Erythroblast (primary cell): ENCODE data around the gene MAMDC2.

Experiments used
- GATA1 ChIP-seq: IDR thresholded peaks from 2 replicates; pipeline ENCODE4 v1.6.1; 2011; ENCODE audit warnings: low read depth, mild to moderate bottlenecking, control low read depth, low read length, moderate library complexity
- POLR2A ChIP-seq: IDR thresholded peaks from 2 replicates; pipeline ENCODE4 v1.6.1; 2011; ENCODE audit warnings: mild to moderate bottlenecking, low read length

- TF ChIP-seq POLR2A (no peak), GATA1 (no peak)
Observed at GRCh38 chr9:70169222-70169621, 125.6 kb downstream of the MAMDC2 start.
